ENCODE results near the gene RAB38. TPM values are rescaled to one million over a fixed set of nuclear protein-coding genes. Genes with fewer than 3 reads are reported as not detected.

The RAB38 gene
- total RNA-seq, 1 experiment from 2014 or later = not detected

DNA sequence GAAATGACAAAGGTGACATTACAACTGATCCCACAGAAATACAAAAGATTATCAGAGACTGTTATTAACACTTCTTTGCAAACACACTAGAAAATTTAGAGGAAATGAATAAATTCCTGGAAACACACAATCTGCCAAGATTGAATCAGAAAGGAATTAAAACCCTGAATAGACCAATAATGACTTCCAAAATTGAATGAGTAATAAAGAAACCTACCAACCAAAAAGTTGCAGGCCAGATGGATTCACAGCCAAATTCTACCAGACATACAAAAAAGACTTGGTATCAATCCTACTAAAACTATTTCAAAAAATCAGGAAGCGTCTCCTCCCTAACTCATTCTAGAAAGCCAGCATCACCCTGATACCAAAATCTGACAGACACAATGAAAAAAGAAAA lies 17.2 kb downstream of the RAB38 start:
- H3K4me3 ChIP-seq = no peak overlapping the region
- DNase-seq (ENCODE audit: low read depth in 1 of 2, low spot score in 2 of 2) = no peak
- H3K4me1 ChIP-seq (replicated peaks) = no peaks in the 10 kb centered on the region
- H3K36me3 ChIP-seq = no peaks in the 10 kb centered on the region
- H3K27me3 ChIP-seq (replicated peaks) = no peaks in the 10 kb centered on the region
- no peaks in the 10 kb centered on the region for H3K9me3 ChIP-seq (replicated peaks)
- H3K27ac ChIP-seq = no peak overlapping the region

DNA sequence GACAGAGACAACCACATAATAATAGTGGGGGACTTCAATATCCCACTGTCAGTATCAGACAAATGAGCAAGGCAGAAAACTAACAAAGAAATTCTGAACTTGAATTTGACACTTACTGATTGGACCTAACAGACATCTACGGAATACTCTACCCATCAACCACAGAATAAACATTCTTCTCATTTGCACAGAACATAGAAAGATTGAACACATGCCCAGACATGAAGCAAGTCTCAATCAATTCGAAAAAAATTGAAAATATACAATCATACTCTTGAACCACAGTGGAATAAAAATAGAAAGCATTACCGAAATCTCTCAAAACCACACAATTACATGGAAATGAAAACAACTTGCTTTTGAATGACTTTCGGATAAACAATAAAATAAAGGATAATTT lies 17.9 kb downstream of the RAB38 start:
- Histone ChIP-seq H3K36me3 (no peaks in the 10 kb centered on the region), H3K4me1 (replicated peaks) (no peaks in the 10 kb centered on the region), H3K9me3 (replicated peaks) (no peaks in the 10 kb centered on the region), H3K4me3 (no peak overlapping the region), H3K27ac (no peak overlapping the region), H3K27me3 (replicated peaks) (no peaks in the 10 kb centered on the region)
- DNase-seq (ENCODE audit: low read depth in 1 of 2, low spot score in 2 of 2) = no peak

DNA sequence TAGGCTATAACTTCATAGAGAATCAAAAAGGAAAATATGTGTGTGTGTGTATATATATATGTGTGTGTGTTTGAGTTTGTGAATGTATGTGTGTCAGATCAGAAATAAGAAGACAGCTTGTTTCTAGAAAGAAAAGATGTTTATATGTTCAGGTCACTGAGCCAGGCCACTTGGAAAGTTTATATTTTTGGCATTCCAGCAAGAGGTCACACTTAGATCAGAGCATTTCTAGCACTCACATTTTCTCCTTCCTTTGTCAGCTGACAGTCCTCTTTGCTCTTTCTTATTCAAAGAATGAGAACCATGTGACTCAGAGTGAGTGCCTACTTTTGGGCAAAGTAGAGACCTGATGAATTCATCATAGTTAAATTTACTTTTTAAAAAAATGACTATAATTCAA lies 22.9 kb downstream of the RAB38 start:
- Histone ChIP-seq H3K27me3 (replicated peaks) (no peaks in the 10 kb centered on the region), H3K4me3 (no peak overlapping the region), H3K4me1 (replicated peaks) (no peaks in the 10 kb centered on the region), H3K9me3 (replicated peaks) (no peaks in the 10 kb centered on the region), H3K27ac (no peak overlapping the region), H3K36me3 (no peaks in the 10 kb centered on the region)
- no peak for DNase-seq (ENCODE audit: low read depth in 1 of 2, low spot score in 2 of 2)

DNA sequence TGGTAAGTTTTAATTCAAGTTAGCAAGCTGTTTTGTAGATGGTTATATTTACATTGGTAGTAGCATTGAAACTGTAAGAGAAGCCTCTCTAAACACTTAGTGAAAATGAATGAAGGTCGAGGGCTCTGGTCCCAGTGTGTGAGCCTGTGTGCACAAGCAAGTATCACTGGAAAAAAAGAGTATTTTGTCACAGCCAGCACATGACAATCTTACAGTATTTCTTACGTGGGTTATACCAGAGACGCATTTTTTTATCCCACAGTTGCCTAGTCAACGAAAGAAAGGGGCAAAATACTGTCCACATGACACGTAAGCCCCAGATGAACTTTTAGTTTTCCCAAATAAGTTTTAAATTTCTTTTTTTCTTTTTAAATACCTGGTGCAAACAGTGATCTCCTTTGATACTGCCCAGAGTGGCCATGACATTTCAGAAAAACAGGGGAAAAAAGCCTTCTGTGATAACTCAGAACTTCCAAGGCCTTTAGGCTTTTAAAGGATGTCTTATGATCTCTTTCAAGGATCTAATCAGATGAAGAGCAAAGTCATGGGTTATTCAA lies 23.5 kb downstream of the RAB38 start:
- no peaks in the 10 kb centered on the region for H3K4me1 ChIP-seq (replicated peaks)
- no peaks in the 10 kb centered on the region for H3K9me3 ChIP-seq (replicated peaks)
- H3K36me3 ChIP-seq = no peaks in the 10 kb centered on the region
- H3K27me3 ChIP-seq (replicated peaks) = no peaks in the 10 kb centered on the region
- H3K27ac ChIP-seq = no peak overlapping the region
- no peak overlapping the region for H3K4me3 ChIP-seq
- no peak for DNase-seq (ENCODE audit: low read depth in 1 of 2, low spot score in 2 of 2)

- H3K9me3 ChIP-seq (replicated peaks) = no peaks in the 10 kb centered on the region
- H3K36me3 ChIP-seq = no peaks in the 10 kb centered on the region
- no peaks in the 10 kb centered on the region for H3K4me1 ChIP-seq (replicated peaks)
- no peak overlapping the region for H3K27ac ChIP-seq
- DNase-seq (ENCODE audit: low read depth in 1 of 2, low spot score in 2 of 2) = no peak
- no peaks in the 10 kb centered on the region for H3K27me3 ChIP-seq (replicated peaks)
- H3K4me3 ChIP-seq = no peak overlapping the region
Observed at GRCh38 chr11:88146106-88146505, 29.1 kb downstream of the RAB38 start.

DNA sequence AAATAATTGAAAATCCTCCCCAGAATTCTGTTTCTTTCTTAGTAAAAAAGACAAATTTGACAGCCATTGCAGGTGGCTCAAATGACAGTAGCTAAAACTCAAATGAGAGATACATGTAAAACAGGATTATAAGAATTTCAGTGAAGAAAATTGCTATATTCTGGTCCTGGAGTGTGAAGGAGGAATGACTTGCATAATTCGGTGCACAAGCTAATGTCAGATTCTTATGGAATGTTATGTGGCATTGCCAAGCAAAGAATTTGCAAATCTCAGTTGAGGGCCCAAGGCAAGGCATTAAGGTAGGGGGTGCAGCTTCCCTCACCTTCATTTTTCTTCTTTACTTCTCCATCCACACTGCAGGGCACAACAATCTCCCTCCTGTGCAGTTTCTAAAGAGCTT lies 35.4 kb downstream of the RAB38 start:
- H3K4me3 ChIP-seq = no peak overlapping the region
- no peaks in the 10 kb centered on the region for H3K4me1 ChIP-seq (replicated peaks)
- H3K27ac ChIP-seq = no peak overlapping the region
- DNase-seq (ENCODE audit: low read depth in 1 of 2, low spot score in 2 of 2) = no peak
- no peaks in the 10 kb centered on the region for H3K9me3 ChIP-seq (replicated peaks)
- H3K36me3 ChIP-seq = no peaks in the 10 kb centered on the region
- H3K27me3 ChIP-seq (replicated peaks) = no peaks in the 10 kb centered on the region

DNA sequence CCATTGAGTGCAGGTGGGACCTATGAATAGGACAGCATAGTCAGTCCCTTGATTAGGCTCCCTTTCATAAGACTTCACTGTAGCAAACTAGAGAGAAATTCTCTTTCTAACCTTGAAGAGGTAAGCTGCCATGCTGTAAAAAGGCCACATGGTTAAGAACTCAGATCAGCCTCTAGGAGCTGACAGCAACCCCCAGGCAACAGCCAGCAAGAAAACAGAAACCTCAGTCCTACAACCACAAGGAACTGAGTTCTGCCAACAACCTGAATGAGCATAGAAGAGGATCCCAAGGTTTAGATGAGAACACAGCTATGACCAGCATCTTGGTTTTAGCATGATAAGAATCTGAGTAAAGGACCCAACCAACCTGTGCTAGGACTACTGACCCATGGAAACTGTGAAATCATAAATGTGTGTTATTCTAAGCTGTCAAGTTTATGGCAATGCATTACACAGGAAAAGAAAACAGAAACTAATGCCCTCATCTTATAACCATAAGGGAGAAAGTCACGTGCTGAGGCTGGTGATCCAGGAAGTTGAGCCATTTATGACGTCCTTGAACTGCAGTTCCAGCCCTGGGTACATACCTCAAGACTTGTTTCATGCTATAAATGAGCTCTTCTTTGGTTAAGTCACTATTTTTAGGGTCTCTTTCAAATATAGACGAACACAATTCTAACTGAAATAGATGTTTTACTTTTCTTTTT lies 43.3 kb downstream of the RAB38 start:
- Histone ChIP-seq H3K4me1 (replicated peaks) (no peaks in the 10 kb centered on the region), H3K9me3 (replicated peaks) (no peaks in the 10 kb centered on the region), H3K36me3 (no peaks in the 10 kb centered on the region), H3K27ac (no peak overlapping the region), H3K4me3 (no peak overlapping the region), H3K27me3 (replicated peaks) (no peaks in the 10 kb centered on the region)
- no peak for DNase-seq (ENCODE audit: low read depth in 1 of 2, low spot score in 2 of 2)

- no peak for DNase-seq (ENCODE audit: low read depth in 1 of 2, low spot score in 2 of 2)
- no peaks in the 10 kb centered on the region for H3K36me3 ChIP-seq
- no peak overlapping the region for H3K27ac ChIP-seq
- H3K4me1 ChIP-seq (replicated peaks) = no peaks in the 10 kb centered on the region
- no peak overlapping the region for H3K4me3 ChIP-seq
- no peaks in the 10 kb centered on the region for H3K27me3 ChIP-seq (replicated peaks)
- no peaks in the 10 kb centered on the region for H3K9me3 ChIP-seq (replicated peaks)
Observed at GRCh38 chr11:88122956-88123355, 52.3 kb downstream of the RAB38 start.

- H3K4me1 ChIP-seq (replicated peaks) = no peaks in the 10 kb centered on the region
- H3K9me3 ChIP-seq (replicated peaks) = no peaks in the 10 kb centered on the region
- DNase-seq (ENCODE audit: low read depth in 1 of 2, low spot score in 2 of 2) = no peak
- no peaks in the 10 kb centered on the region for H3K27me3 ChIP-seq (replicated peaks)
- no peak overlapping the region for H3K27ac ChIP-seq
- no peaks in the 10 kb centered on the region for H3K36me3 ChIP-seq
- no peak overlapping the region for H3K4me3 ChIP-seq
Observed at GRCh38 chr11:88119561-88119960, 55.7 kb downstream of the RAB38 start.

- DNase-seq (ENCODE audit: low read depth in 1 of 2, low spot score in 2 of 2) = no peak
- Histone ChIP-seq H3K36me3 (no peaks in the 10 kb centered on the region), H3K27me3 (replicated peaks) (no peaks in the 10 kb centered on the region), H3K4me3 (no peak overlapping the region), H3K9me3 (replicated peaks) (no peaks in the 10 kb centered on the region), H3K27ac (no peak overlapping the region), H3K4me1 (replicated peaks) (no peaks in the 10 kb centered on the region)
Observed at GRCh38 chr11:88117281-88117858, 57.9 kb downstream of the RAB38 start.

- Histone ChIP-seq H3K9me3 (replicated peaks) (no peaks in the 10 kb centered on the region), H3K27ac (no peak overlapping the region), H3K4me1 (replicated peaks) (no peaks in the 10 kb centered on the region), H3K27me3 (replicated peaks) (no peaks in the 10 kb centered on the region), H3K36me3 (no peaks in the 10 kb centered on the region), H3K4me3 (no peak overlapping the region)
- DNase-seq (ENCODE audit: low read depth in 1 of 2, low spot score in 2 of 2) = no peak
Observed at GRCh38 chr11:88115828-88116755, 59.2 kb downstream of the RAB38 start.

DNA sequence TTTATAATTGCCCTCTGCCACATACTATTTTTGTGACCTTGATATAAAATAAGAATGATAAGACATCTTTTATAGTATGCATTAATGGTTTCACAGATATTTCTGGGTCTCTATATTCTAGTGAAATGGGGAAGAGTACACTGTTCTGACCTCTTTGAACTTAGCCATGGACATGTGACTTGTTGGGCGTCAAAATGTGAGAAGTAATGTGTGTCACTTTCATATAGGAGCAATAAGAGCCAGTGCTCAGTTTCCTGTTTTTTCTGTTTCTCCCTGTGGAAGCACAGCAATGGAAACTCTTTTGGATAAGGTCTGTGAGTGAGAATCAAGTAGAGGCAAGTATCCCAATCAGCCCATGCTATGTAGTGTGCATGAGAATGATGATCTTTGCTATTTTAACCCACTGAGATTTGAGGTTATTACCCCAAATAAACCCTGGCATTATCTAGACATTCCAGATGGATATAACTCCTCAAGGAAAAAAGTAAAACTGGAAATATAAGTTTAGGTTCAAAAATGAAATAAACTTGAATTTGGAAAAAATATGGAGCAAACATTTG lies 60.7 kb downstream of the RAB38 start:
- Histone ChIP-seq H3K4me3 (no peak overlapping the region), H3K27me3 (replicated peaks) (no peaks in the 10 kb centered on the region), H3K9me3 (replicated peaks) (no peaks in the 10 kb centered on the region), H3K4me1 (replicated peaks) (no peaks in the 10 kb centered on the region), H3K36me3 (no peaks in the 10 kb centered on the region), H3K27ac (no peak overlapping the region)
- DNase-seq (ENCODE audit: low read depth in 1 of 2, low spot score in 2 of 2) = no peak

- DNase-seq (ENCODE audit: low read depth in 1 of 2, low spot score in 2 of 2) = no peak
- Histone ChIP-seq H3K9me3 (replicated peaks) (no peaks in the 10 kb centered on the region), H3K4me3 (no peak overlapping the region), H3K4me1 (replicated peaks) (no peaks in the 10 kb centered on the region), H3K27ac (no peak overlapping the region), H3K36me3 (no peaks in the 10 kb centered on the region), H3K27me3 (replicated peaks) (no peaks in the 10 kb centered on the region)
Observed at GRCh38 chr11:88106666-88107065, 68.6 kb downstream of the RAB38 start.

GRCh38 chr11:88105951-88106350 lies 69.3 kb downstream of the RAB38 start:
- DNase-seq (ENCODE audit: low read depth in 1 of 2, low spot score in 2 of 2) = no peak
- H3K9me3 ChIP-seq (replicated peaks) = no peaks in the 10 kb centered on the region
- no peaks in the 10 kb centered on the region for H3K36me3 ChIP-seq
- no peaks in the 10 kb centered on the region for H3K27me3 ChIP-seq (replicated peaks)
- H3K27ac ChIP-seq = no peak overlapping the region
- H3K4me3 ChIP-seq = no peak overlapping the region
- H3K4me1 ChIP-seq (replicated peaks) = no peaks in the 10 kb centered on the region

All from SJSA1 (cell line).